A673 (cell line): Measurements from ENCODE around the gene AMBRA1.

Experiments used
- EZH2 ChIP-seq: fragments of 200-600 bp; sonication (generic); IDR thresholded peaks from 2 replicates; pipeline ENCODE4 v1.6.1; 2017; ENCODE audit warnings: borderline replicate concordance, low read depth, mild to moderate bottlenecking, mixed read lengths, antibody characterized with exemption, low read length; ENCODE audit not compliant: poor library complexity, severe bottlenecking
- TF ChIP-seq, protein P1 (sequence below): fragments of 300-800, 200-600 bp; sonication (generic); conservative IDR thresholded peaks from 2 replicates; pipeline ENCODE4 v1.5.1; 2017; ENCODE audit warnings: low read depth, mild to moderate bottlenecking, antibody characterized with exemption, low read length, moderate library complexity, mixed read lengths

- TF ChIP-seq, protein P1, sequence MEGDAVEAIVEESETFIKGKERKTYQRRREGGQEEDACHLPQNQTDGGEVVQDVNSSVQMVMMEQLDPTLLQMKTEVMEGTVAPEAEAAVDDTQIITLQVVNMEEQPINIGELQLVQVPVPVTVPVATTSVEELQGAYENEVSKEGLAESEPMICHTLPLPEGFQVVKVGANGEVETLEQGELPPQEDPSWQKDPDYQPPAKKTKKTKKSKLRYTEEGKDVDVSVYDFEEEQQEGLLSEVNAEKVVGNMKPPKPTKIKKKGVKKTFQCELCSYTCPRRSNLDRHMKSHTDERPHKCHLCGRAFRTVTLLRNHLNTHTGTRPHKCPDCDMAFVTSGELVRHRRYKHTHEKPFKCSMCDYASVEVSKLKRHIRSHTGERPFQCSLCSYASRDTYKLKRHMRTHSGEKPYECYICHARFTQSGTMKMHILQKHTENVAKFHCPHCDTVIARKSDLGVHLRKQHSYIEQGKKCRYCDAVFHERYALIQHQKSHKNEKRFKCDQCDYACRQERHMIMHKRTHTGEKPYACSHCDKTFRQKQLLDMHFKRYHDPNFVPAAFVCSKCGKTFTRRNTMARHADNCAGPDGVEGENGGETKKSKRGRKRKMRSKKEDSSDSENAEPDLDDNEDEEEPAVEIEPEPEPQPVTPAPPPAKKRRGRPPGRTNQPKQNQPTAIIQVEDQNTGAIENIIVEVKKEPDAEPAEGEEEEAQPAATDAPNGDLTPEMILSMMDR, result no peak
- TF ChIP-seq EZH2, result no peak
Measured at GRCh38 chr11:46617972-46618314, 24.1 kb upstream of the AMBRA1 start.
